GM18867 (cell line): ENCODE data around the gene LAMB3.

ENCODE experiments used
- ATAC-seq: cut with Tn5 transposase; IDR thresholded peaks from one replicate; pipeline ENCODE4 v1.9.1; 2021; ENCODE audit warnings: mild to moderate bottlenecking, moderate library complexity; ENCODE audit not compliant: unreplicated experiment

LAMB3 gene

GRCh38 chr1:209662879-209663327 is 10.7 kb upstream of the LAMB3 start:
- no peak for ATAC-seq

GRCh38 chr1:209661071-209661470 is 8.8 kb upstream of the LAMB3 start:
- ATAC-seq = no peak

- peak; percentile 82 for ATAC-seq
These were observed 7.7 kb upstream of the LAMB3 start for GRCh38 chr1:209659909-209660308.

GRCh38 chr1:209657918-209658317 is 5.7 kb upstream of the LAMB3 start:
- no peak for ATAC-seq

GRCh38 chr1:209657140-209657879 is 5.1 kb upstream of the LAMB3 start:
- ATAC-seq = peak; percentile 57

GRCh38 chr1:209655411-209656231 is 3.4 kb upstream of the LAMB3 start:
- ATAC-seq = no peak

GRCh38 chr1:209653915-209654351 is 1.7 kb upstream of the LAMB3 start:
- no peak for ATAC-seq

- no peak for ATAC-seq
These were observed 712 bp upstream of the LAMB3 start for GRCh38 chr1:209652873-209653401.

- peak; percentile 79 for ATAC-seq
These were observed 1.1 kb downstream of the LAMB3 start for GRCh38 chr1:209651138-209651587.

- ATAC-seq = no peak
These were observed 1.8 kb downstream of the LAMB3 start for GRCh38 chr1:209650454-209650853.

GRCh38 chr1:209648931-209649776 is 3.1 kb downstream of the LAMB3 start:
- ATAC-seq = no peak

GRCh38 chr1:209648346-209648745 is 3.9 kb downstream of the LAMB3 start:
- no peak for ATAC-seq

GRCh38 chr1:209647156-209647555 is 5.1 kb downstream of the LAMB3 start:
- ATAC-seq = no peak

GRCh38 chr1:209646558-209646957 is 5.7 kb downstream of the LAMB3 start:
- ATAC-seq = no peak

GRCh38 chr1:209645574-209646452 is 6.4 kb downstream of the LAMB3 start:
- no peak for ATAC-seq

- ATAC-seq = no peak
These were observed 8.8 kb downstream of the LAMB3 start for GRCh38 chr1:209643285-209644020.

- no peak for ATAC-seq
These were observed 9.4 kb downstream of the LAMB3 start for GRCh38 chr1:209642816-209643215.

- no peak for ATAC-seq
These were observed 10.4 kb downstream of the LAMB3 start for GRCh38 chr1:209641832-209642172.

GRCh38 chr1:209635850-209636249 is 16.4 kb downstream of the LAMB3 start:
- no peak for ATAC-seq
